Stimulated activated CD4-positive, alpha-beta T cell treated with anti-CD3 and anti-CD28 coated beads, Interleukin-1b, Interleukin-23, amount 100 ng/mL, for 24 hours (primary cell): ENCODE results near the gene AP2B1.

Experiments used
- DNase-seq, 4 experiments: peaks; one replicate each; pipeline ENCODE4 v3.0.0-alpha.2; 2020; ENCODE audit warnings: low read depth in 4 of 4, low spot score in 1 of 4

The AP2B1 gene

GRCh38 chr17:35766489-35766877 lies 179.4 kb downstream of the AP2B1 start:
- DNase-seq, result no peak

- no peak for DNase-seq
Measured at GRCh38 chr17:35766903-35767510, 179.9 kb downstream of the AP2B1 start.

- no peak for DNase-seq
Measured at GRCh38 chr17:35768797-35769196, 181.7 kb downstream of the AP2B1 start.

GRCh38 chr17:35769895-35770486 lies 182.9 kb downstream of the AP2B1 start:
- DNase-seq, result no peak

GRCh38 chr17:35773129-35773528 lies 186.0 kb downstream of the AP2B1 start:
- DNase-seq, result no peak

- no peak for DNase-seq
Measured at GRCh38 chr17:35773679-35774425, 186.7 kb downstream of the AP2B1 start.

- no peak for DNase-seq
Measured at GRCh38 chr17:35774499-35774898, 187.4 kb downstream of the AP2B1 start.

GRCh38 chr17:35775039-35775438 lies 187.9 kb downstream of the AP2B1 start:
- DNase-seq, result no peak

GRCh38 chr17:35775583-35775982 lies 188.5 kb downstream of the AP2B1 start:
- no peak for DNase-seq
